ENCODE results near the gene ZFHX3. TPM values are rescaled to one million over a fixed set of nuclear protein-coding genes. Genes with fewer than 3 reads are reported as not detected.

The ZFHX3 gene
- total RNA-seq, 1 experiment from 2014 or later: 1.5 TPM

- Histone ChIP-seq H3K4ac (ENCODE audit: low read depth, low read length) (no peak overlapping the region), H3K27ac (ENCODE audit: insufficient read length, low read depth, low read length) (no peak overlapping the region), H3K18ac (ENCODE audit: insufficient read length, low read depth, low read length) (no peak overlapping the region), H4K8ac (replicated peaks; ENCODE audit: insufficient read length, low read depth, low read length) (no peak overlapping the region), H2AFZ (ENCODE audit: low read length) (no peak overlapping the region), H3K79me2 (ENCODE audit: insufficient read depth, low read length) (no peaks in the 10 kb centered on the region), H2BK5ac (ENCODE audit: insufficient read length, low read length) (no peak overlapping the region), H2BK15ac (ENCODE audit: low read depth, low read length) (no peak overlapping the region), H2BK12ac (ENCODE audit: insufficient read length, low read depth, low read length) (no peak overlapping the region), H2BK120ac (ENCODE audit: low read depth, low read length, poor library complexity, severe bottlenecking) (no peak overlapping the region), H3K4me2 (ENCODE audit: insufficient read depth, insufficient read length, low read length) (no peak overlapping the region), H2BK20ac (ENCODE audit: low read depth, low read length, poor library complexity, severe bottlenecking) (no peak overlapping the region), H3K56ac (ENCODE audit: insufficient read length, low read depth, low read length) (no peak overlapping the region), H4K5ac (ENCODE audit: insufficient read length, low read depth, low read length) (no peak overlapping the region), H4K91ac (ENCODE audit: insufficient read length, low read depth, low read length) (no peak overlapping the region), H3K23me2 (ENCODE audit: insufficient read length, low read depth, low read length, poor library complexity, severe bottlenecking) (no peaks in the 10 kb centered on the region), H3K27me3 (ENCODE audit: insufficient read depth, low read length) (no peaks in the 10 kb centered on the region), H3K14ac (ENCODE audit: insufficient read depth, low read length) (no peak overlapping the region), H3K9me3 (ENCODE audit: control insufficient read depth, low read depth, low read length) (no peaks in the 10 kb centered on the region), H3K79me1 (ENCODE audit: insufficient read depth, low read depth, low read length, poor library complexity, severe bottlenecking) (no peaks in the 10 kb centered on the region), H3K9ac (ENCODE audit: extremely low read depth, insufficient read length, low read length) (no peak overlapping the region), H4K20me1 (ENCODE audit: control insufficient read depth, insufficient read depth, insufficient read length) (no peaks in the 10 kb centered on the region), H3T11ph (ENCODE audit: low read length) (no peak overlapping the region), H2AK5ac (ENCODE audit: insufficient read length, low read length) (no peak overlapping the region), H3K4me1 (ENCODE audit: insufficient read depth, low read length) (no peaks in the 10 kb centered on the region), H3K23ac (ENCODE audit: insufficient read length, low read depth, low read length) (no peak overlapping the region)
- TF ChIP-seq, protein P1, sequence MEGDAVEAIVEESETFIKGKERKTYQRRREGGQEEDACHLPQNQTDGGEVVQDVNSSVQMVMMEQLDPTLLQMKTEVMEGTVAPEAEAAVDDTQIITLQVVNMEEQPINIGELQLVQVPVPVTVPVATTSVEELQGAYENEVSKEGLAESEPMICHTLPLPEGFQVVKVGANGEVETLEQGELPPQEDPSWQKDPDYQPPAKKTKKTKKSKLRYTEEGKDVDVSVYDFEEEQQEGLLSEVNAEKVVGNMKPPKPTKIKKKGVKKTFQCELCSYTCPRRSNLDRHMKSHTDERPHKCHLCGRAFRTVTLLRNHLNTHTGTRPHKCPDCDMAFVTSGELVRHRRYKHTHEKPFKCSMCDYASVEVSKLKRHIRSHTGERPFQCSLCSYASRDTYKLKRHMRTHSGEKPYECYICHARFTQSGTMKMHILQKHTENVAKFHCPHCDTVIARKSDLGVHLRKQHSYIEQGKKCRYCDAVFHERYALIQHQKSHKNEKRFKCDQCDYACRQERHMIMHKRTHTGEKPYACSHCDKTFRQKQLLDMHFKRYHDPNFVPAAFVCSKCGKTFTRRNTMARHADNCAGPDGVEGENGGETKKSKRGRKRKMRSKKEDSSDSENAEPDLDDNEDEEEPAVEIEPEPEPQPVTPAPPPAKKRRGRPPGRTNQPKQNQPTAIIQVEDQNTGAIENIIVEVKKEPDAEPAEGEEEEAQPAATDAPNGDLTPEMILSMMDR (conservative IDR thresholded peaks at IDR 0.05): no peak
- Mint-ChIP-seq H3K27ac (no peak overlapping the region; a peak in 1 of 7 replicates), H3K4me3 (no peak overlapping the region), H3K9me3 (no peaks in the 10 kb centered on the region), H3K27me3 (ENCODE audit: low read depth) (peaks cover 8% of the 10 kb centered on the region), H3K4me1 (peaks cover 0 to 4% of the 10 kb centered on the region in 2 experiments; a peak in 1 of 4 replicates), H3K36me3 (ENCODE audit: insufficient read depth in 1 of 3, low read depth in 3 of 3) (no peaks in the 10 kb centered on the region)
- no peak for DNase-seq
- no CpG with 5 or more reads among the region's 9 CpGs for WGBS (ENCODE audit: extremely low coverage, insufficient read length, low lambda C conversion rate)
These were observed 64.7 kb downstream of the ZFHX3 start for GRCh38 chr16:72983241-72983640.

All from H9 (cell line).